A673 (cell line): Measurements from ENCODE around the gene BLID. TPM values are rescaled to one million over a fixed set of nuclear protein-coding genes. Genes with fewer than 3 reads are reported as not detected.

ENCODE experiments used
- BruUV-seq: library from RNA; stranded (reverse); fragments of 400-500 nt; replicated peaks from 2 replicates; lab custom pipeline; 2021; lab: Mats Ljungman, UMichigan
- CTCF ChIA-PET: fragments of 300-600 bp; sonication (Branson Sonifier 250); formaldehyde crosslinking; loops from one replicate; lab custom pipeline; 2022; ENCODE audit warnings: antibody characterized with exemption; lab: Charles Lee
- POLR2A ChIA-PET: fragments of 300-600 bp; sonication (Branson Sonifier 250); formaldehyde crosslinking; loops from one replicate; lab custom pipeline; 2022; ENCODE audit warnings: antibody characterized with exemption; ENCODE audit not compliant: low non-redundant PET; lab: Charles Lee
- DNase-seq: peaks from one replicate; pipeline ENCODE4 v3.0.0-alpha.2; 2015; ENCODE audit warnings: low spot score
- H3K27ac ChIP-seq: fragments of 200-600 bp; sonication (generic); 2 replicates; pipeline ENCODE4 v1.5.1; 2016; ENCODE audit warnings: mixed run types, low read depth, mild to moderate bottlenecking, mixed read lengths, antibody characterized with exemption, low read length; ENCODE audit not compliant: poor library complexity, severe bottlenecking
- H3K27me3 ChIP-seq: fragments of 200-600 bp; sonication (generic); replicated peaks from 2 replicates; pipeline ENCODE4 v1.6.1; 2017; ENCODE audit warnings: mixed run types, low read depth, mild to moderate bottlenecking, mixed read lengths, antibody characterized with exemption, low read length; ENCODE audit not compliant: insufficient read depth, poor library complexity
- H3K36me3 ChIP-seq: fragments of 200-600 bp; sonication (generic); 2 replicates; pipeline ENCODE4 v1.6.1; 2016; ENCODE audit warnings: mixed run types, mild to moderate bottlenecking, mixed read lengths, antibody characterized with exemption, low read length; ENCODE audit not compliant: insufficient read depth, poor library complexity, severe bottlenecking
- H3K4me1 ChIP-seq: fragments of 200-600 bp; sonication (generic); 2 replicates; pipeline ENCODE4 v1.6.1; 2017; ENCODE audit warnings: mixed run types, mild to moderate bottlenecking, mixed read lengths, antibody characterized with exemption, low read length; ENCODE audit not compliant: insufficient read depth, poor library complexity, severe bottlenecking
- H3K4me3 ChIP-seq: fragments of 200-600 bp; sonication (generic); 2 replicates; pipeline ENCODE4 v1.5.1; 2016; ENCODE audit warnings: low read depth, mixed run types, mild to moderate bottlenecking, mixed read lengths, low read length; ENCODE audit not compliant: poor library complexity, severe bottlenecking
- H3K9me3 ChIP-seq: fragments of 200-600 bp; sonication (generic); 2 replicates; pipeline ENCODE4 v1.6.1; 2016; ENCODE audit warnings: mixed run types, low read depth, mild to moderate bottlenecking, mixed read lengths, antibody characterized with exemption, low read length; ENCODE audit not compliant: poor library complexity, severe bottlenecking
- CTCF ChIP-seq: fragments of 300-800, 200-600 bp; sonication (generic); conservative IDR thresholded peaks from 2 replicates; pipeline ENCODE4 v1.5.1; 2017; ENCODE audit warnings: low read depth, mild to moderate bottlenecking, antibody characterized with exemption, low read length, moderate library complexity, mixed read lengths
- EZH2 ChIP-seq: fragments of 200-600 bp; sonication (generic); IDR thresholded peaks from 2 replicates; pipeline ENCODE4 v1.6.1; 2017; ENCODE audit warnings: borderline replicate concordance, low read depth, mild to moderate bottlenecking, mixed read lengths, antibody characterized with exemption, low read length; ENCODE audit not compliant: poor library complexity, severe bottlenecking
- intact Hi-C: fragments of 100-400 bp; cut with micrococcal nuclease; formaldehyde crosslinking; loops from one replicate; pipeline ENCODE4 v1.10.0; 2022; ENCODE audit not compliant: unreplicated experiment
- total RNA-seq: library from RNA; stranded (reverse); gene quantifications from 2 replicates; pipeline ENCODE4 v1.2.3, GENCODE V29; 2021

The BLID gene
- total RNA-seq, 1 experiment from 2014 or later = 0.82 TPM

DNA sequence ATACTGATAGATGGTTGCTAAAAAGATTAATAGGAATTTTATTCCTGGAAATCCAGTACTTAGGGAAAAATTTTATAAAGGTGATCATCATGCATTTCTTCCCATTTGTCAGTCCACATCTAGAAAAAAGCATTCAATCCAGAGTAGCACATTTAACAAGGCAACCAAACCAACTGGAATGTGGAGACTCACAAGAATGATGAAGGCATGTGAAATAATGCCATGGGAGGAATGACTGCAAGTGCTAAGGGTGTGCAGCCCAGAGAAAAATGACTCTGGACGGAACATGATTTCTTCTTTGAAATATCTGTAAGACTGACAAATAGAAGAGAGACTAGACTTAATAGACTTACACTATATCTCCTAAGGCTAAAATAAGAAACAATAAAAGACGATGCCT, 33.8 kb downstream of the BLID start:
- peaks cover 19% of the 10 kb centered on the region for H3K4me1 ChIP-seq
- no peaks in the 10 kb centered on the region for H3K9me3 ChIP-seq
- H3K27ac ChIP-seq = no peak overlapping the region
- H3K36me3 ChIP-seq = no peaks in the 10 kb centered on the region
- ChIA-PET CTCF (no interaction called here), POLR2A (no interaction called here)
- BruUV-seq = no TSS peak
- no peaks in the 10 kb centered on the region for H3K27me3 ChIP-seq
- TF ChIP-seq CTCF (no peak), EZH2 (no peak)
- intact Hi-C loops = no loop called here
- DNase-seq = no peak
- H3K4me3 ChIP-seq = no peak overlapping the region

DNA sequence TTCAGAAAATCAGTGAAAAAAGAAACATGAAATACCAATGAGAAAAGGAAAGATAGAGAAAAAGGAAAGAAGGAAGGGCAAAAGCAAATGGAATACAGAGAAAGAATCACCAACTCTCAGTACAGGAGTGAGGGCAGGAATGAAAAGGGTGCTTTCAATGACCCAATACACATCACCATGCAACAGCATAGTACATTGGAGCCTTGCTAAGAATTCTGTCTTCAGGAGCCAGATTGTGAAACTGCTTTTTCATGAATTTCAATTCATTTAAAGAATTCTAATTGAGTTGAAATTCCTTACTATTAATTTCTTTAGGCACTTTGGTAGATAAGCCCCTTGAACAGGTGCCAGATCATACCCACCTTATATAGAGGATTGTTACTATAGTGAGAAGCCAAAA, 34.9 kb downstream of the BLID start:
- no TSS peak for BruUV-seq
- H3K27me3 ChIP-seq = no peaks in the 10 kb centered on the region
- H3K27ac ChIP-seq = no peak overlapping the region
- no peaks in the 10 kb centered on the region for H3K36me3 ChIP-seq
- H3K9me3 ChIP-seq = no peaks in the 10 kb centered on the region
- H3K4me1 ChIP-seq = peaks cover 16% of the 10 kb centered on the region
- POLR2A ChIA-PET = interaction anchor here (0.6 kb wide), 1 partner anchor 36 kb away, joined by 4 read pairs; no protein-coding TSS in a partner anchor
- CTCF ChIA-PET = no interaction called here
- no peak overlapping the region for H3K4me3 ChIP-seq
- intact Hi-C loops = no loop called here
- DNase-seq = no peak
- TF ChIP-seq CTCF (no peak), EZH2 (no peak)

DNA sequence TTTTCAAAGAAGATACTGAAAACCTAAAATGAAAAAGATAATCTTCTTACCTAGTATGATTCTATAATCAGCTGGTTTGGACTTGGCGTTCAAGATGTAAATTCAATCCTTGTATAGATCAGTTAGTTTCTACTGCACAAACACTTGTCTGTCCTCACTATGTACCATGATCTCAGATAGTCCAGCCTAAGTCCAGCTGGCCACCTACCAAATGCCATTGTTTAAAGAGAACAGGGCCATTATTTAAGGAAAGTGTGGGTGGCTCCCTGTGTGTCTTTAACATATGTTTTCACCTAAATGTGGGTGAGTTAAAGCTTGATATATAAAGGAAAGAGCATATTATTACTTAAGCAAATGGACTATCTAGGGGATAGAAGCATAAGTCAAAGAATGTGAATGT, 38.6 kb downstream of the BLID start:
- H3K9me3 ChIP-seq = no peaks in the 10 kb centered on the region
- no peak for DNase-seq
- no peaks in the 10 kb centered on the region for H3K27me3 ChIP-seq
- CTCF ChIA-PET = no interaction called here
- H3K27ac ChIP-seq = no peak overlapping the region
- H3K4me3 ChIP-seq = no peak overlapping the region
- H3K36me3 ChIP-seq = no peaks in the 10 kb centered on the region
- TF ChIP-seq EZH2 = no peak
- no peak for TF ChIP-seq CTCF
- H3K4me1 ChIP-seq = peaks cover 3% of the 10 kb centered on the region
- intact Hi-C loops = no loop called here
- POLR2A ChIA-PET = no interaction called here
- BruUV-seq = no TSS peak
